Measurements from ENCODE around the gene RAB3IL1.

The RAB3IL1 gene

GRCh38 chr11:61862714-61863547 lies 54.4 kb downstream of the RAB3IL1 start:
- DNase-seq: no peak

GRCh38 chr11:61861634-61862033 lies 55.7 kb downstream of the RAB3IL1 start:
- no peak for DNase-seq

GRCh38 chr11:61860054-61860903 lies 57.1 kb downstream of the RAB3IL1 start:
- no peak for DNase-seq

- DNase-seq: no peak
These were observed 61.3 kb downstream of the RAB3IL1 start for GRCh38 chr11:61855939-61856680.

GRCh38 chr11:61854966-61855714 lies 62.2 kb downstream of the RAB3IL1 start:
- no peak for DNase-seq

GRCh38 chr11:61854206-61854895 lies 63.0 kb downstream of the RAB3IL1 start:
- no peak for DNase-seq

GRCh38 chr11:61853698-61854169 lies 63.6 kb downstream of the RAB3IL1 start:
- no peak for DNase-seq

- DNase-seq: no peak
These were observed 65.5 kb downstream of the RAB3IL1 start for GRCh38 chr11:61851900-61852295.

GRCh38 chr11:61851113-61851899 lies 66.1 kb downstream of the RAB3IL1 start:
- no peak for DNase-seq

- DNase-seq: no peak
These were observed 66.7 kb downstream of the RAB3IL1 start for GRCh38 chr11:61850687-61851086.

- no peak for DNase-seq
These were observed 68.7 kb downstream of the RAB3IL1 start for GRCh38 chr11:61848631-61849030.

- no peak for DNase-seq
These were observed 69.3 kb downstream of the RAB3IL1 start for GRCh38 chr11:61847914-61848581.

Measured in activated CD4-positive, alpha-beta T cell treated with anti-CD3 and anti-CD28 coated beads, Interleukin-2, amount 50 U/mL, for 16 hours (primary cell).